GM21576 (cell line): ENCODE measurements around the gene ZC3H15.

Experiments
- ATAC-seq: cut with Tn5 transposase; IDR thresholded peaks from one replicate; pipeline ENCODE4 v1.9.1; 2021; ENCODE audit warnings: mild to moderate bottlenecking, moderate library complexity; ENCODE audit not compliant: unreplicated experiment

Gene ZC3H15

GRCh38 chr2:186540941-186541340, 54.9 kb downstream of the ZC3H15 start:
- no peak for ATAC-seq

- no peak for ATAC-seq
These were observed 55.9 kb downstream of the ZC3H15 start for GRCh38 chr2:186542002-186542401.

- ATAC-seq = no peak
These were observed 57.6 kb downstream of the ZC3H15 start for GRCh38 chr2:186543561-186544131.

- ATAC-seq = no peak
These were observed 58.2 kb downstream of the ZC3H15 start for GRCh38 chr2:186544255-186544675.

- no peak for ATAC-seq
These were observed 60.8 kb downstream of the ZC3H15 start for GRCh38 chr2:186546846-186547245.

GRCh38 chr2:186551323-186552050, 65.4 kb downstream of the ZC3H15 start:
- ATAC-seq = no peak

GRCh38 chr2:186554429-186554828, 68.4 kb downstream of the ZC3H15 start:
- no peak for ATAC-seq

GRCh38 chr2:186554850-186555671, 69.0 kb downstream of the ZC3H15 start:
- ATAC-seq = no peak

GRCh38 chr2:186558512-186559276, 72.6 kb downstream of the ZC3H15 start:
- ATAC-seq = no peak
